ENCODE measurements around the gene TNN. TPM values are rescaled to one million over a fixed set of nuclear protein-coding genes. Genes with fewer than 3 reads are reported as not detected.

Gene TNN
- polyA plus RNA-seq, 1 experiment = not detected

- ChIA-PET CTCF (no interaction called here), POLR2A (no interaction called here)
- Histone ChIP-seq H3K4me3 (ENCODE audit: low read depth, low read length) (no peak overlapping the region), H3K36me3 (ENCODE audit: control insufficient read depth, insufficient read depth, low read length) (no peaks in the 10 kb centered on the region), H3K27me3 (ENCODE audit: control insufficient read depth, insufficient read depth, low read length) (no peaks in the 10 kb centered on the region)
- TF ChIP-seq CTCF (IDR thresholded peaks at IDR 0.05; ENCODE audit: insufficient read depth, low read depth, low read length) = no peak
- no peak for DNase-seq (ENCODE audit: low read depth)
Observed at GRCh38 chr1:175178056-175178455, 110.4 kb downstream of the TNN start.

GRCh38 chr1:175178456-175178855 is 110.8 kb downstream of the TNN start:
- no peak for TF ChIP-seq CTCF (IDR thresholded peaks at IDR 0.05; ENCODE audit: insufficient read depth, low read depth, low read length)
- POLR2A ChIA-PET = no interaction called here
- H3K27me3 ChIP-seq (ENCODE audit: control insufficient read depth, insufficient read depth, low read length) = no peaks in the 10 kb centered on the region
- DNase-seq (ENCODE audit: low read depth) = no peak
- H3K4me3 ChIP-seq (ENCODE audit: low read depth, low read length) = no peak overlapping the region
- CTCF ChIA-PET = interaction anchor here (1.5 kb wide), 1 partner anchor 53 kb away, joined by 4 read pairs; no protein-coding TSS in a partner anchor
- no peaks in the 10 kb centered on the region for H3K36me3 ChIP-seq (ENCODE audit: control insufficient read depth, insufficient read depth, low read length)

GRCh38 chr1:175179837-175180590 is 112.4 kb downstream of the TNN start:
- ChIA-PET CTCF (interaction anchor here (0.9 to 1.7 kb wide), 8 partner anchors 8 to 139 kb away, joined by 3 to 6 read pairs (median 4); no protein-coding TSS in a partner anchor), POLR2A (no interaction called here)
- no peaks in the 10 kb centered on the region for H3K36me3 ChIP-seq (ENCODE audit: control insufficient read depth, insufficient read depth, low read length)
- DNase-seq (ENCODE audit: low read depth) = no peak
- H3K27me3 ChIP-seq (ENCODE audit: control insufficient read depth, insufficient read depth, low read length) = no peaks in the 10 kb centered on the region
- no peak for TF ChIP-seq CTCF (IDR thresholded peaks at IDR 0.05; ENCODE audit: insufficient read depth, low read depth, low read length)
- H3K4me3 ChIP-seq (ENCODE audit: low read depth, low read length) = no peak overlapping the region

- POLR2A ChIA-PET = no interaction called here
- TF ChIP-seq CTCF (IDR thresholded peaks at IDR 0.05; ENCODE audit: insufficient read depth, low read depth, low read length) = no peak
- no peak for DNase-seq (ENCODE audit: low read depth)
- Histone ChIP-seq H3K27me3 (ENCODE audit: control insufficient read depth, insufficient read depth, low read length) (no peaks in the 10 kb centered on the region), H3K36me3 (ENCODE audit: control insufficient read depth, insufficient read depth, low read length) (no peaks in the 10 kb centered on the region), H3K4me3 (ENCODE audit: low read depth, low read length) (no peak overlapping the region)
- CTCF ChIA-PET = interaction anchor here (0.9 kb wide), 1 partner anchor 10 kb away, joined by 3 read pairs; no protein-coding TSS in a partner anchor
Observed at GRCh38 chr1:175182201-175182746, 114.6 kb downstream of the TNN start.

- no peaks in the 10 kb centered on the region for H3K36me3 ChIP-seq (ENCODE audit: control insufficient read depth, insufficient read depth, low read length)
- H3K4me3 ChIP-seq (ENCODE audit: low read depth, low read length) = no peak overlapping the region
- no peak for TF ChIP-seq CTCF (IDR thresholded peaks at IDR 0.05; ENCODE audit: insufficient read depth, low read depth, low read length)
- no peaks in the 10 kb centered on the region for H3K27me3 ChIP-seq (ENCODE audit: control insufficient read depth, insufficient read depth, low read length)
- CTCF ChIA-PET = interaction anchor here (0.7 to 0.9 kb wide), 2 partner anchors 32 to 134 kb away, joined by 3 to 4 read pairs; no protein-coding TSS in a partner anchor
- POLR2A ChIA-PET = no interaction called here
- no peak for DNase-seq (ENCODE audit: low read depth)
Observed at GRCh38 chr1:175183586-175183985, 116.0 kb downstream of the TNN start.
